CD4-positive, alpha-beta memory T cell (primary cell): ENCODE data around the gene COX5A. TPM values are rescaled to one million over a fixed set of nuclear protein-coding genes. Genes with fewer than 3 reads are reported as not detected.
A peak's percentile ranks its signal among the peaks of the same experiment; 100 is the strongest.

Experiments
- CTCF ChIA-PET: fragments of 350-600 bp; sonication (Branson Sonifier 250); formaldehyde crosslinking; loops from one replicate; lab custom pipeline; 2021; ENCODE audit warnings: inconsistent platforms; ENCODE audit not compliant: partially characterized antibody; lab: Charles Lee
- POLR2A ChIA-PET: fragments of 350-600 bp; sonication (Branson Sonifier 250); formaldehyde crosslinking; loops from one replicate; lab custom pipeline; 2021; ENCODE audit not compliant: partially characterized antibody; lab: Charles Lee
- DNase-seq, 5 donors: peaks; one replicate each; pipeline versions ENCODE4 v3.0.0 to v3.0.0-alpha.2; 2020 to 2022; ENCODE audit warnings: mixed read lengths in 1 of 5
- H3K27ac ChIP-seq: one replicate; pipeline ENCODE4 v1.7.0; 2013; ENCODE audit warnings: low read depth, low read length
- H3K27me3 ChIP-seq: 2 replicates; pipeline ENCODE4 v1.7.0; 2013; ENCODE audit warnings: mild to moderate bottlenecking, low read length, moderate library complexity; ENCODE audit not compliant: insufficient read depth
- H3K36me3 ChIP-seq: 2 replicates; pipeline ENCODE4 v1.7.0; 2013; ENCODE audit warnings: mild to moderate bottlenecking, low read length, moderate library complexity; ENCODE audit not compliant: insufficient read depth
- H3K4me1 ChIP-seq: 2 replicates; pipeline ENCODE4 v1.7.0; 2013; ENCODE audit warnings: mild to moderate bottlenecking, low read length, moderate library complexity; ENCODE audit not compliant: insufficient read depth
- H3K4me3 ChIP-seq, 2 donors: one replicate each; pipeline ENCODE4 v1.7.0; 2013; ENCODE audit warnings: low read length in 2 of 2, mild to moderate bottlenecking in 1 of 2
- H3K9me3 ChIP-seq, 2 donors: one replicate each; pipeline ENCODE4 v1.7.0; 2013; ENCODE audit warnings: low read length in 2 of 2, control low read depth in 1 of 2; ENCODE audit not compliant: control insufficient read depth in 1 of 2
- H3K27ac Mint-ChIP-seq, 7 donors: one replicate each; pipeline ENCODE4 v1.8.0; 2020 to 2021; ENCODE audit warnings: mixed read lengths in 7 of 7, mild to moderate bottlenecking in 6 of 7, inconsistent platforms in 3 of 7, moderate library complexity in 3 of 7
- H3K27me3 Mint-ChIP-seq, 2 donors: one replicate each; pipeline ENCODE4 v1.8.0; 2020 to 2021; ENCODE audit warnings: mixed read lengths in 2 of 2
- H3K36me3 Mint-ChIP-seq, 2 donors: one replicate each; pipeline ENCODE4 v1.8.0; 2020 to 2021; ENCODE audit warnings: mixed read lengths in 2 of 2, inconsistent platforms in 1 of 2, mild to moderate bottlenecking in 1 of 2
- H3K4me1 Mint-ChIP-seq, 4 donors: one replicate each; pipeline ENCODE4 v1.8.0; 2020 to 2021; ENCODE audit warnings: mixed read lengths in 4 of 4, mild to moderate bottlenecking in 1 of 4
- H3K4me3 Mint-ChIP-seq, 8 donors: one replicate each; pipeline ENCODE4 v1.8.0; 2020 to 2021; ENCODE audit warnings: mixed read lengths in 8 of 8, mild to moderate bottlenecking in 7 of 8, moderate library complexity in 6 of 8, inconsistent platforms in 3 of 8
- H3K9me3 Mint-ChIP-seq, 8 donors: one replicate each; pipeline ENCODE4 v1.8.0; 2020 to 2021; ENCODE audit warnings: mixed read lengths in 8 of 8, mild to moderate bottlenecking in 5 of 8, inconsistent platforms in 3 of 8, moderate library complexity in 1 of 8
- intact Hi-C: fragments of 100-400 bp; cut with micrococcal nuclease; formaldehyde crosslinking; loops from one replicate; pipeline ENCODE4 v1.15.1; 2023
- polyA plus RNA-seq, 2 donors: library from polyadenylated mRNA; unstranded; fragments of 300-500 nt; fragmentation: Illumina TruSeq; gene quantifications; one replicate each; pipeline ENCODE4 v1.2.3, GENCODE V29; 2021
- total RNA-seq, 2 experiments: library from RNA; stranded (reverse); gene quantifications; one replicate each; pipeline ENCODE4 v1.2.3, GENCODE V29; 2021

COX5A gene
- total and polyA plus RNA-seq, 4 experiments from 2014 or later, result 66.8 to 336 (median 203) TPM

- Mint-ChIP-seq H3K27ac (no peak overlapping the region), H3K4me1 (peaks cover 6 to 29% (median 18%) of the 10 kb centered on the region in 4 donors), H3K4me3 (no peak overlapping the region), H3K9me3 (peaks cover 0 to 3% (median 0%) of the 10 kb centered on the region in 8 donors), H3K27me3 (peaks cover 19 to 20% of the 10 kb centered on the region in 2 donors), H3K36me3 (no peaks in the 10 kb centered on the region)
- ChIA-PET CTCF (interaction anchor here (1.6 to 1.9 kb wide), 2 partner anchors 189 to 244 kb away, joined by 4 to 5 read pairs; no protein-coding TSS in a partner anchor), POLR2A (no interaction called here)
- no peak overlapping the region for H3K27ac ChIP-seq
- no peaks in the 10 kb centered on the region for H3K36me3 ChIP-seq
- no peak overlapping the region for H3K4me3 ChIP-seq
- H3K27me3 ChIP-seq, result peaks cover 19% of the 10 kb centered on the region
- no peaks in the 10 kb centered on the region for H3K9me3 ChIP-seq
- no peak for DNase-seq
- intact Hi-C loops, result no loop called here
- peaks cover 35% of the 10 kb centered on the region for H3K4me1 ChIP-seq
These were observed 22.4 kb upstream of the COX5A start for GRCh38 chr15:74960286-74960685.

DNA sequence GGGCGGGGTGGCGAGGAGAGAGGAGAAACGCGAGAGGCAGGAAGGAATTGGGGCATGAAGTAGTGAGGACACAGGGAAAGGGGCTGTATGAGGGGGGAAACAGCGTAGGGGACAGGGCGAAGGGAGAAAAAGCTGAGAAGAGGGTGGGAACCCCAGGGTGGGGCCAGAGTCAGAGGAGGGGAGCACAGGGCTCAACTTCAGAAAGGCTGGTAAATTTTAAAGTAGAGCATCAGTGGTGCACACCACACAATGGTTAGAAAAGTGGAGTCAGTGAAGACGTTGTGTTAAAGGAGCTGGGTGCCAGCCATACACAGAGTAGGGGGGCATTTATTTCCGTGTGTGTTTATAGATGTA is 21.7 kb upstream of the COX5A start:
- no peak overlapping the region for H3K27ac ChIP-seq
- peaks cover 19% of the 10 kb centered on the region for H3K27me3 ChIP-seq
- no peak overlapping the region for H3K4me3 ChIP-seq
- H3K4me3 Mint-ChIP-seq, result peak overlapping the region in 4 of 8 donors; percentile 15 to 70 (median 50)
- peaks cover 6 to 35% (median 19%) of the 10 kb centered on the region in 4 donors for H3K4me1 Mint-ChIP-seq
- DNase-seq, result no peak
- CTCF ChIA-PET, result interaction anchor here (1.9 kb wide), 1 partner anchor 189 kb away, joined by 5 read pairs; no protein-coding TSS in a partner anchor
- no peaks in the 10 kb centered on the region for H3K36me3 Mint-ChIP-seq
- H3K9me3 Mint-ChIP-seq, result peaks cover 0 to 3% (median 0%) of the 10 kb centered on the region in 8 donors
- intact Hi-C loops, result loop anchor here (5.0 kb wide), 1 partner anchor 582 kb away; no protein-coding TSS in a partner anchor
- no peak overlapping the region for H3K27ac Mint-ChIP-seq
- POLR2A ChIA-PET, result no interaction called here
- H3K9me3 ChIP-seq, result no peaks in the 10 kb centered on the region
- peaks cover 40% of the 10 kb centered on the region for H3K4me1 ChIP-seq
- peaks cover 19 to 20% of the 10 kb centered on the region in 2 donors for H3K27me3 Mint-ChIP-seq
- H3K36me3 ChIP-seq, result no peaks in the 10 kb centered on the region

GRCh38 chr15:74958908-74959585 is 21.2 kb upstream of the COX5A start:
- peaks cover 6 to 35% (median 19%) of the 10 kb centered on the region in 4 donors for H3K4me1 Mint-ChIP-seq
- CTCF ChIA-PET, result interaction anchor here (1.9 kb wide), 1 partner anchor 188 kb away, joined by 5 read pairs; no protein-coding TSS in a partner anchor

DNA sequence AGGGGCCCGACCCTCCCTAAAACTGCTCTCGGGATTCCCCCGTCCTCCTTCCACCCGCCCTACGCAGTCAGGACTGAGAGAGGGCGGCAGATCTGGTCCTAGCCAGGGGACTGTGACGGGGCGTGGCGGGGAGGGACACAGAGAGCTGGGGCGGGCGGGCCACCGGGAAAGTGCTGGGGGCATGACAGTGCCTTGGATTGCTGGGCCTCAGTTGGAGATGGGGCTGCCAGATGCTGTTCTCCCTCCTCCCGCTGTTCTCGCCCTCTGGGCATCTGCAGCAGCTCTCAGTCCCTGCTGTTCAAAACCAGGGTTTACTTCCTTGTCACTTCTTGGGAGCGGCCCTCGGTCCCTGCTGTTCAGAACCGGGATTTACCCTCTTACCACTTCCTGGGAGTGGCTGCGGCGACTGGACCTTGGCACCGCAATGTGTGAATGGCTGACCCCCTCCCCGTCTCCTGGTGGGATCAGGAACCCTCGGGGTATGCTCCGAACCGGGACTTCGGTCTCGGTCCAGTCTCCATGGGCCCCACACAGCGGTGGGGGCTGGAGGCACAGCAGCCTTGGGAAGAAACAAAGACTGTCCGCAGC is 20.5 kb upstream of the COX5A start:
- H3K27me3 Mint-ChIP-seq, result peaks cover 19 to 20% of the 10 kb centered on the region in 2 donors
- no peak overlapping the region for H3K27ac Mint-ChIP-seq
- intact Hi-C loops, result loop anchor here (5.0 kb wide), 1 partner anchor 581 kb away; no protein-coding TSS in a partner anchor
- Histone ChIP-seq H3K36me3 (no peaks in the 10 kb centered on the region), H3K9me3 (no peaks in the 10 kb centered on the region), H3K27ac (no peak overlapping the region), H3K4me1 (peaks cover 40% of the 10 kb centered on the region), H3K27me3 (peaks cover 19% of the 10 kb centered on the region), H3K4me3 (no peak overlapping the region)
- peaks cover 6 to 35% (median 19%) of the 10 kb centered on the region in 4 donors for H3K4me1 Mint-ChIP-seq
- H3K36me3 Mint-ChIP-seq, result no peaks in the 10 kb centered on the region
- peaks cover 0 to 3% (median 0%) of the 10 kb centered on the region in 8 donors for H3K9me3 Mint-ChIP-seq
- DNase-seq, result peak in 1 of 5 donors; percentile 4
- CTCF ChIA-PET, result no interaction called here
- H3K4me3 Mint-ChIP-seq, result peak overlapping the region; percentile 11 to 70 (median 66)
- POLR2A ChIA-PET, result interaction anchor here (2.0 kb wide), 1 partner anchor 243 kb away, joined by 6 read pairs; the partner anchor contains the start of gene C15orf39

More at GRCh38 chr15:74958908-74959585, 21.2 kb upstream of the COX5A start:
- Histone ChIP-seq H3K27ac (no peak overlapping the region), H3K4me1 (peaks cover 40% of the 10 kb centered on the region), H3K4me3 (no peak overlapping the region), H3K36me3 (no peaks in the 10 kb centered on the region), H3K27me3 (peaks cover 19% of the 10 kb centered on the region), H3K9me3 (no peaks in the 10 kb centered on the region)
- peak overlapping the region in 7 of 8 donors; percentile 49 to 83 (median 66) for H3K4me3 Mint-ChIP-seq
- intact Hi-C loops, result loop anchor here (5.0 kb wide), 1 partner anchor 582 kb away; no protein-coding TSS in a partner anchor
- H3K36me3 Mint-ChIP-seq, result no peaks in the 10 kb centered on the region
- peaks cover 19 to 20% of the 10 kb centered on the region in 2 donors for H3K27me3 Mint-ChIP-seq
- H3K27ac Mint-ChIP-seq, result no peak overlapping the region
- POLR2A ChIA-PET, result no interaction called here
- DNase-seq, result peak in 1 of 5 donors; percentile 4
- H3K9me3 Mint-ChIP-seq, result peaks cover 0 to 3% (median 0%) of the 10 kb centered on the region in 8 donors

DNA sequence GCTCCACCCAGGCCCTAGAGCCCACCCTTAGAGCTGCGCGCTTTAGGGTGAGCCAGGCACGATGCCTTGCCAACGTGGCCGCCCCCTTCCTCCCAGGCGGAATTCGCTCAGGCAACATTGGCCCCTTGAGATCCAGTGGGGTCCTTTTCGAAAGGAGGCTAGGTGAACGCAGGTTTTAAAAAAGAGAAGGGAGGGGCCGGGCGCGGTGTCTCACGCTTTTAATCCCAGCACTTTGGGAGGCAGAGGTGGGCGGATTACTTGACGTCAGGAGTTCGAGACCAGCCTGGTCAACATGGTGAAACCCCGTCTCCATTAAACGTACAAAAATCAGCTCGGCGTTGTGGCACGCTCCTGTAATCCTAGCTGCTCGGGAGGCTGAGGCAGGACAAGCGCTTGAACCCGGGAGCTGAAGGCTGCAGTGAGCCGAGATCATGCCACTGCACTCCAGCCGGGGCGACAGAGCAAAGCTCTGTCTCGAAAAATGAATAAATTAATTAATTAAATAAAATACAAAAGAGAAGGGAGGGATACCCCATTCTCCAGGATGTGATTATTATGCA is 19.7 kb upstream of the COX5A start:
- Histone ChIP-seq H3K27ac (no peak overlapping the region), H3K27me3 (peaks cover 19% of the 10 kb centered on the region), H3K36me3 (no peaks in the 10 kb centered on the region), H3K4me1 (peaks cover 40% of the 10 kb centered on the region), H3K9me3 (no peaks in the 10 kb centered on the region), H3K4me3 (peak overlapping the region; percentile 12 to 68)
- peaks cover 6 to 35% (median 19%) of the 10 kb centered on the region in 4 donors for H3K4me1 Mint-ChIP-seq
- H3K36me3 Mint-ChIP-seq, result no peaks in the 10 kb centered on the region
- intact Hi-C loops, result loop anchor here (2.0 to 5.0 kb wide), 2 partner anchors 247 to 580 kb away; no protein-coding TSS in a partner anchor
- ChIA-PET CTCF (interaction anchor here (0.8 to 1.4 kb wide), 8 partner anchors 8 to 323 kb away, joined by 3 to 5 read pairs (median 4); partner anchors contain the start of gene SCAMP5), POLR2A (interaction anchor here (0.8 to 2.1 kb wide), 9 partner anchors 19 to 496 kb away, joined by 3 to 12 read pairs (median 4); partner anchors contain the start of genes C15orf39, COX5A, CSK and EDC3)
- DNase-seq, result no peak
- H3K27me3 Mint-ChIP-seq, result peaks cover 19 to 20% of the 10 kb centered on the region in 2 donors
- no peak overlapping the region for H3K27ac Mint-ChIP-seq
- H3K4me3 Mint-ChIP-seq, result peak overlapping the region; percentile 61 to 81 (median 68)
- H3K9me3 Mint-ChIP-seq, result peaks cover 0 to 3% (median 0%) of the 10 kb centered on the region in 8 donors

DNA sequence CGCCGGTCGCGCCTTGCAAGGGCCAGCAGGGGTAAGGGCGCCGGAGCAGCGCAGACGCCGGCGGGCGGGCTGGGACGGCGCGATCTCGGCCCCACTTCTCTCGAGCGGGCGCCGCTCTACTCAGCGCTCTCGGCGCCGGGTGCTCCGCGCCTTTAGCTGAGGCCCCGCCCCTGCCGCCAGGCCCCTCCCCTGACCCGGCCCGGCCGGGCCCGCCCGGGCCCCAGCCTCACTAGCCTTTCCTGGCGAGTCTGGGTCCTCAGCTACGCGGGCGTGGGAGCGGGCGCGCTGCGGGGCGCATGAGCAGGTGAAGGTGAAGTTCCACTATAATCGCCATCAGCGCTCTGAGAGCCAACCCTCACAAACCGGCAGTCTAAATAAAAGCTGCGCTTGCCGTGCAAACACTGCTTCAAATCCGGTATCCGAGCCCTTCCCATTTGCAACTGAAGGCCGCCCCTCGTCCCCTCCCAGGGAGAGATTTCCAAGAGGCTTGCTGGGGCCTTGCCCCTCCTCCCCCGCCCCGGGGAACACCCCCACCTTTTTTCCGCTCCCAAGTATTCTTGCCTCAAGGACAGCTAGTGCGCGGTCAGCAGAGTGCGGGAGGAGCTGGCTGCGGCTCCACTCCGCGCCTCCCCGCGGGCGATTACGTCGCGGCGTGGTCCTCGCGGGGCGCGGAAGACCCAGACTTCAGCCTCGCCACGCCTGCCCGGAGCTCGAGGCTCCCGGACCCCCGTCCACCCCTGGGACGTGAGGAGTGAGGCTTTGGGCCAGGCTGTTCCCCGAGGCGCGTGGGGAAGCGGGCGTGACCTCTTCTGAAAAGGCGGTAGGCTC is 19.0 kb upstream of the COX5A start, which contains the start of gene RPP25:
Gene RPP25 (minus strand): TSS at position 125 of the 828 bp plus-strand sequence. CDS start 189 bp downstream, outside the sequence.
- H3K4me3 Mint-ChIP-seq, result peak within 1 kb of the TSS; percentile 75 to 82 (median 80)
- peaks cover 6 to 35% (median 19%) of the 10 kb centered on the region in 4 donors for H3K4me1 Mint-ChIP-seq
- H3K27me3 Mint-ChIP-seq, result peaks cover 19 to 20% of the 10 kb centered on the region in 2 donors
- peak; percentile 43 to 56 (median 52) for DNase-seq
- Histone ChIP-seq H3K27me3 (peaks cover 19% of the 10 kb centered on the region), H3K9me3 (no peaks in the 10 kb centered on the region), H3K4me1 (peaks cover 40% of the 10 kb centered on the region), H3K36me3 (no peaks in the 10 kb centered on the region), H3K4me3 (peak within 1 kb of the TSS; percentile 12 to 68), H3K27ac (no peak within 1 kb of the TSS)
- no peaks in the 10 kb centered on the region for H3K36me3 Mint-ChIP-seq
- H3K27ac Mint-ChIP-seq, result no peak within 1 kb of the TSS
- POLR2A ChIA-PET, result interaction anchor here (0.6 to 2.1 kb wide), 13 partner anchors 19 to 1029 kb away, joined by 3 to 12 read pairs (median 4); partner anchors contain the start of genes C15orf39, COX5A, CSK and EDC3
- CTCF ChIA-PET, result interaction anchor here (0.8 to 1.4 kb wide), 8 partner anchors 9 to 322 kb away, joined by 3 to 5 read pairs (median 4); partner anchors contain the start of gene SCAMP5
- H3K9me3 Mint-ChIP-seq, result peaks cover 0 to 3% (median 0%) of the 10 kb centered on the region in 8 donors
- intact Hi-C loops, result loop anchor here (1.0 to 5.0 kb wide), 6 partner anchors 19 to 580 kb away; partner anchors contain the start of genes COX5A and PPCDC
